ENCODE results near the gene RAB37. TPM values are rescaled to one million over a fixed set of nuclear protein-coding genes. Genes with fewer than 3 reads are reported as not detected.
A peak's percentile ranks its signal among the peaks of the same experiment; 100 is the strongest.

The RAB37 gene
- total RNA-seq, 1 donor from 2014 or later: 7.4 TPM

DNA sequence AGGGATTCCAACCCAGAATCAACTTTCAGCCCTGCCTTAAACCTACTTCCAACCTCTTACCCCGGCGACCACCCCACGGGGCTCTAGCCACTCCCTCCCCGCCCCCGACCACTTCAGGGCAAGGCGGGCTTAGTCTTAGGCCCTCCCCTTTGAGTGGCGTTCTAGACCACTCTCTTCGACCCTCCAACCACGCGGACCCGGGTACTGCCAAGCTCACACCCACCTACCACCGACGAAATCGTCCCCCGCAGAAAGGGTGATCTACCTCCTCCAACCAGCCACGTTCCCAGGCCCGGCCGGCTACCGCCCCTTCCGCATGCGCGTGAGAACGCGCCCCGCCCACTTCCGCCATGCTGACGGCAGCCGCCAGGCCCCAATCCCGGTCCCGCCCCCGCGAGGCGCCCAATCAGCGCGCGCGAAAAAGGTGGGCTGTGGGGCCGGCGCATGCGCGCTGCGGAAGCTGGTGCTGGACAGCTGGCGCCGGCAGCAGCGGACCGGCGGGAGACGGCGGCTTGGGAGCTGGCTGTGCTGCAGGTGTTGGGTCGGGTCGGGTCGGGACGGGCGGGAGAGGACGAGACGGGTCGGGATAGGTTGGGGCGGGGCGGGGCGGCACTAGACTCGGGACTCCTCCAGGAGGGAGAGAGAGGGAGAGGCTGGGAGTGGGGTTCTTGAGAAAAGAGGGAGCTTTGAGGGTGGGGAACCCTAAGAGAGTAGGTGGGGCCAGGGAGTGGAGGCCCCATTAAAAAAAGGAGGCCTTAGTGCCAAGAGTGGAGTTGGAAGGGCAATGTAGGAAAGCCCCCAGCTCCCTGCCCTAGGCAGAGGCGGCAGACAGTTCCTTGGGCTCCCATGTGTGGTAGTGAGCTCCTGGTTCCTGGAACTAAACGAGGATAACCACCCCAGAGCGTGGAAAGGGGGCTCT, 39.2 kb downstream of the RAB37 start, which contains the start of gene NAT9:
Gene NAT9 (minus strand): TSS at position 302 of the 919 bp plus-strand sequence. CDS start 647 bp downstream, outside the sequence.
- H3K9me3 ChIP-seq: no peaks in the 10 kb centered on the region
- ATAC-seq (peak; percentile 95 to 97), DNase-seq (peak; percentile 98)
- peaks cover 31% of the 10 kb centered on the region for H3K36me3 ChIP-seq
- peaks cover 62% of the 10 kb centered on the region for H3K4me1 ChIP-seq
- peak within 1 kb of the TSS; percentile 92 for H3K4me3 ChIP-seq
- no peaks in the 10 kb centered on the region for H3K27me3 ChIP-seq (ENCODE audit: low read depth)
- intact Hi-C loops (cut with DNase I): no loop called here
- peak within 1 kb of the TSS; percentile 78 for H3K27ac ChIP-seq
- TF ChIP-seq, protein P1, sequence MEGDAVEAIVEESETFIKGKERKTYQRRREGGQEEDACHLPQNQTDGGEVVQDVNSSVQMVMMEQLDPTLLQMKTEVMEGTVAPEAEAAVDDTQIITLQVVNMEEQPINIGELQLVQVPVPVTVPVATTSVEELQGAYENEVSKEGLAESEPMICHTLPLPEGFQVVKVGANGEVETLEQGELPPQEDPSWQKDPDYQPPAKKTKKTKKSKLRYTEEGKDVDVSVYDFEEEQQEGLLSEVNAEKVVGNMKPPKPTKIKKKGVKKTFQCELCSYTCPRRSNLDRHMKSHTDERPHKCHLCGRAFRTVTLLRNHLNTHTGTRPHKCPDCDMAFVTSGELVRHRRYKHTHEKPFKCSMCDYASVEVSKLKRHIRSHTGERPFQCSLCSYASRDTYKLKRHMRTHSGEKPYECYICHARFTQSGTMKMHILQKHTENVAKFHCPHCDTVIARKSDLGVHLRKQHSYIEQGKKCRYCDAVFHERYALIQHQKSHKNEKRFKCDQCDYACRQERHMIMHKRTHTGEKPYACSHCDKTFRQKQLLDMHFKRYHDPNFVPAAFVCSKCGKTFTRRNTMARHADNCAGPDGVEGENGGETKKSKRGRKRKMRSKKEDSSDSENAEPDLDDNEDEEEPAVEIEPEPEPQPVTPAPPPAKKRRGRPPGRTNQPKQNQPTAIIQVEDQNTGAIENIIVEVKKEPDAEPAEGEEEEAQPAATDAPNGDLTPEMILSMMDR (IDR thresholded peaks at IDR 0.05): no peak

DNA sequence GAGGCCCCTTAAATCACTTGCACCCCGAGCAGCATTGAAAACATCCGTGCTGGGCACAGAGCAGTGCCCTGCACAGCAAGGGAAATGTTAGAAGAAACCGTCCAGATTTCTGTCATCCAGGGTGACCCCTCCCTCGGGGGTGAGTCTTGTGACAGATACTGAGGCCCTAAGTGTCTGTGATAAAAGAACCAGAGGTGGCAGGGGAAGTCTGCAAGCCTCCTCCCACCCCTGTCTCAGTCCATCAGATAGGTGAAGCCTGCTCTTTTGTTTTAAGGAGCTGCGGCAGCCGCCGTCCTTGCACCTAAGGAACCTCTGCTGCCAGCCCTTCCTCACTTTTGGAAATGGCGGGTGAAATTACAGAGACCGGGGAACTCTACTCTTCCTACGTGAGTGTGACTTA, 39.9 kb downstream of the RAB37 start:
- Histone ChIP-seq H3K36me3 (peaks cover 24% of the 10 kb centered on the region), H3K27ac (peak overlapping the region; percentile 69), H3K27me3 (ENCODE audit: low read depth) (no peaks in the 10 kb centered on the region), H3K4me1 (peaks cover 64% of the 10 kb centered on the region), H3K4me3 (peak overlapping the region; percentile 92), H3K9me3 (no peaks in the 10 kb centered on the region)
- TF ChIP-seq, protein P1 (IDR thresholded peaks at IDR 0.05): no peak
- DNase-seq: no peak
- intact Hi-C loops (cut with DNase I): no loop called here
- no peak for ATAC-seq

DNA sequence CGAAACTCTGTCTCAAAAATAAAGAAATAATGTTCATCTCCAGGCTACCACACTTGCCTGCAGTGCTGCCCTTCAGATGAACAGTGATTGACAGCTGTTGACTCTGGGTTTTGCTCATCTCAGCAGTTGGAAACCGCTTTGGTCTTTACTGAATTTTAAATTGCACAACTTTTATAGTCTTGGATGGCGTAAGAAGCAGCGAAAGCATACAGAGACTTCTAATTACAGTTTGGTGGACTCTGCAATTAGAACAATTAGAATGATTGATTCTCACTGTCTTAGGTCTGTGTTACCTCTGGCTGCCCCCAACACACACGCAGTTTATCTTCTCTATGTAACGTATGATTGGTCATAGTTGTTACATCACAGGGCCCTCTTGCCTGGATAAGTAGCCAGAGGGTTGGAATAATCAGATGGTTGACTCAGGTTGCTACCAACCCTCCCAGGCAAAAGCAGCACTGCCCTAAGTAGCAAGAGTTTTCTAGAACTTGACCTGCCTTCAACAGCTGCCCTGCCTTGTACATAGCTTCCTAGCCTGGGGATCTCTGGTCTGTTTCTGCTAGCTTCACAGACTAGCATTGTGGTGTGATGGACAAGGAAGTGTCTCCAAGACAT, 41.0 kb downstream of the RAB37 start:
- Histone ChIP-seq H3K4me1 (peaks cover 64% of the 10 kb centered on the region), H3K4me3 (no peak overlapping the region), H3K27me3 (ENCODE audit: low read depth) (no peaks in the 10 kb centered on the region), H3K27ac (no peak overlapping the region), H3K9me3 (no peaks in the 10 kb centered on the region), H3K36me3 (peaks cover 14% of the 10 kb centered on the region)
- ATAC-seq (no peak), DNase-seq (no peak)
- TF ChIP-seq, protein P1 (IDR thresholded peaks at IDR 0.05): no peak
- intact Hi-C loops (cut with DNase I): no loop called here

DNA sequence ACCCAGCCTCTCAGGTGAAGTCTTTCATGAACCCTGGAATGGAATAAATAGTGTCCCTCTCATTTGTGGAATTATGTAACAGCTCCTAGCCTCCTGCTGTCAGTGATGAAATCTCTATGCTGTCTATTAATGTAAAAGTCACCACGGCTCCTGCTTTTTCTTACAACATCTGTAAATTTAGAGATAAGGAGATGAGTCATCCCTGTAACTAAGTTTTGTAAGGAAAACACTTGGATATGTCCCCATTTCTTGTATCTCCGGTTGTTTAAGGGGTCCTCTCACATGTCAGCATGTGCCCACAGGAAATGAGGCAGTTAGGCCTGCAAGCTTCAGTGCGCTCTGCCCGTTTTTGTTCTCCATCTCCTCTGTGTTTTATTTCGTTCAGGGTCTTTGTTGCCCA, 41.9 kb downstream of the RAB37 start:
- H3K36me3 ChIP-seq: peaks cover 4% of the 10 kb centered on the region
- no peak for ATAC-seq
- TF ChIP-seq, protein P1 (IDR thresholded peaks at IDR 0.05): no peak
- H3K9me3 ChIP-seq: no peaks in the 10 kb centered on the region
- no peaks in the 10 kb centered on the region for H3K27me3 ChIP-seq (ENCODE audit: low read depth)
- H3K4me1 ChIP-seq: peaks cover 63% of the 10 kb centered on the region
- no peak overlapping the region for H3K4me3 ChIP-seq
- DNase-seq: no peak
- H3K27ac ChIP-seq: peak overlapping the region; percentile 32
- intact Hi-C loops (cut with DNase I): no loop called here

DNA sequence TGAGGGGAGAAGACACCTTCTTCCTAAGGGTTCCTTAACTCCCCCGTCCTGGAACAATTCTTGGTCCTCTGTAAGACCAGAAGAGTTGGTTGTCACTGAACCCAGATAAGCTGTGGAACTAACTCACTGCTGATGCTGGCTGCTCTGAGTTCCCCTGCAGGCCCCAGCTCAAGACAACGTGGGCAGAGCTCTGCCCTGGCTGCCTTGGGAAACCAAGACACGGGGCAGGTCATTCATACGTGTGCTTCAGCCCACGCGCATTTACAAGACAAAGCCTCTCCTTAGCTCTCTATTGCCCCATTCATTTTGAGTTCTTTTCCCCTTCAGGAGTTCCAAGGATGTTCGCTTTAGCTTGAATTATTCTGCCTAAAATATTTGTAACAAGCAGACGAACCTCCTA, 42.4 kb downstream of the RAB37 start:
- TF ChIP-seq, protein P1 (IDR thresholded peaks at IDR 0.05): no peak
- H3K4me3 ChIP-seq: no peak overlapping the region
- intact Hi-C loops (cut with DNase I): no loop called here
- ATAC-seq: no peak
- H3K9me3 ChIP-seq: no peaks in the 10 kb centered on the region
- no peak for DNase-seq
- peaks cover 4% of the 10 kb centered on the region for H3K36me3 ChIP-seq
- H3K27ac ChIP-seq: peak overlapping the region; percentile 32
- H3K4me1 ChIP-seq: peaks cover 59% of the 10 kb centered on the region
- no peaks in the 10 kb centered on the region for H3K27me3 ChIP-seq (ENCODE audit: low read depth)

All from lower lobe of right lung (tissue), 2 donors.